ENCODE data around the gene RPRD1B. TPM values are rescaled to one million over a fixed set of nuclear protein-coding genes. Genes with fewer than 3 reads are reported as not detected.

The RPRD1B gene
- total RNA-seq, 4 donors from 2014 or later = 44.5 to 55.4 (median 52.4) TPM

GRCh38 chr20:37987602-37988290, 45.8 kb upstream of the RPRD1B start:
- no peak for TF ChIP-seq POLR2A (IDR thresholded peaks at IDR 0.05)
- no peak for DNase-seq
- Histone ChIP-seq H3K27me3 (no peaks in the 10 kb centered on the region), H3K27ac (no peak overlapping the region), H3K4me1 (peaks cover 0 to 7% (median 7%) of the 10 kb centered on the region in 4 donors), H3K4me3 (no peak overlapping the region), H3K9me3 (no peaks in the 10 kb centered on the region), H3K36me3 (peaks cover 0 to 15% (median 0%) of the 10 kb centered on the region in 3 donors)

- Histone ChIP-seq H3K36me3 (peaks cover 0 to 8% (median 0%) of the 10 kb centered on the region in 3 donors), H3K4me3 (no peak overlapping the region), H3K27me3 (no peaks in the 10 kb centered on the region), H3K9me3 (no peaks in the 10 kb centered on the region), H3K27ac (no peak overlapping the region), H3K4me1 (peaks cover 0 to 7% (median 7%) of the 10 kb centered on the region in 4 donors)
- TF ChIP-seq POLR2A (IDR thresholded peaks at IDR 0.05) = no peak
- TF ChIP-seq CTCF (IDR thresholded peaks at IDR 0.05) = no peak
- no peak for DNase-seq
These were observed 45.1 kb upstream of the RPRD1B start for GRCh38 chr20:37988306-37988954.

GRCh38 chr20:37989601-37990295, 43.8 kb upstream of the RPRD1B start:
- Histone ChIP-seq H3K4me3 (no peak overlapping the region), H3K4me1 (peaks cover 0 to 7% (median 7%) of the 10 kb centered on the region in 4 donors), H3K36me3 (peaks cover 0 to 14% (median 0%) of the 10 kb centered on the region in 3 donors), H3K27ac (peak overlapping the region in 1 of 4 donors; percentile 72), H3K9me3 (no peaks in the 10 kb centered on the region), H3K27me3 (no peaks in the 10 kb centered on the region)
- TF ChIP-seq CTCF (IDR thresholded peaks at IDR 0.05) = no peak
- peak in 1 of 3 donors; percentile 78 for DNase-seq

- Histone ChIP-seq H3K27me3 (no peaks in the 10 kb centered on the region), H3K4me1 (peaks cover 0 to 7% (median 7%) of the 10 kb centered on the region in 4 donors), H3K9me3 (no peaks in the 10 kb centered on the region), H3K4me3 (no peak overlapping the region), H3K36me3 (peaks cover 0 to 23% (median 0%) of the 10 kb centered on the region in 3 donors), H3K27ac (peak overlapping the region; percentile 6 to 72 (median 25))
- DNase-seq = peak in 2 of 3 donors; percentile 89 to 93
- TF ChIP-seq POLR2A (IDR thresholded peaks at IDR 0.05) = no peak
- no peak for TF ChIP-seq CTCF (IDR thresholded peaks at IDR 0.05)
These were observed 42.9 kb upstream of the RPRD1B start for GRCh38 chr20:37990571-37991151.

- DNase-seq = no peak
- Histone ChIP-seq H3K4me3 (no peak overlapping the region), H3K27me3 (no peaks in the 10 kb centered on the region), H3K9me3 (no peaks in the 10 kb centered on the region), H3K27ac (peak overlapping the region; percentile 6 to 72 (median 26)), H3K36me3 (peaks cover 0 to 29% (median 0%) of the 10 kb centered on the region in 3 donors), H3K4me1 (peaks cover 0 to 7% (median 7%) of the 10 kb centered on the region in 4 donors)
- TF ChIP-seq CTCF (IDR thresholded peaks at IDR 0.05) (no peak), POLR2A (IDR thresholded peaks at IDR 0.05) (no peak)
These were observed 42.2 kb upstream of the RPRD1B start for GRCh38 chr20:37991157-37991866.

All from Peyer's patch (tissue), 4 donors.